Measurements from ENCODE around the gene PKM. TPM values are rescaled to one million over a fixed set of nuclear protein-coding genes. Genes with fewer than 3 reads are reported as not detected.

The PKM gene
- total RNA-seq, 1 experiment from 2014 or later, result 858 TPM

DNA sequence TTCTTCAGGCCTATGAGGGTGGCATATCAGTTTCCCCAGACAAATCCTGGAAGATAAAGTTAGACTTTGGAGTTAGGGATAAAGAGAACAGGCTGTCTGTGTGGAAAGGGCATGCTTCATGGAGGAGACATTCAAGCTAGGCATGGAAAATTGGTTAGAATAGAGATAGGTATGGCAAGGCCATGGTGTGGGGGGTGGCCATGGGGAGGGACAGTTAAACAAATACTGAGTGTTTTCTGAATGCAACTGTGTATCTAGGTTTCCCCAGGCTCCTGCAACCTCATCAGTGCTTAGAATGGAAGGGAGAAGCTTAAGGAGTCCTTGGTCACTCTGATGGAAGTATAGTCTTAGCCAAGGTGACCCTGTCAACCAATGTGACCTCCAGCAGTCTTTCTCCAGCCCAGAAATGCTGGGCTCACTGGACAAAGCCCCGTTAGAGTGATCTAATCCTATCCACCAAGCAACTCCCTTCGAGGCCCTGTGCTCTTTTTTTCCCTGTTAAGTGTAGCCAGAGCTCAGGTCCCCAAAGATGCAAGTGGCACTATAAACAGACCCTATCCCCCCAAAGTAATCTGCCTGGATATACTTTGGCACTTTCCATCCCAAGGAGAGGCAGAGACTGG lies 5.5 kb upstream of the PKM start:
- DNase-seq (ENCODE audit: extremely low read depth, low read depth), result no peak

DNA sequence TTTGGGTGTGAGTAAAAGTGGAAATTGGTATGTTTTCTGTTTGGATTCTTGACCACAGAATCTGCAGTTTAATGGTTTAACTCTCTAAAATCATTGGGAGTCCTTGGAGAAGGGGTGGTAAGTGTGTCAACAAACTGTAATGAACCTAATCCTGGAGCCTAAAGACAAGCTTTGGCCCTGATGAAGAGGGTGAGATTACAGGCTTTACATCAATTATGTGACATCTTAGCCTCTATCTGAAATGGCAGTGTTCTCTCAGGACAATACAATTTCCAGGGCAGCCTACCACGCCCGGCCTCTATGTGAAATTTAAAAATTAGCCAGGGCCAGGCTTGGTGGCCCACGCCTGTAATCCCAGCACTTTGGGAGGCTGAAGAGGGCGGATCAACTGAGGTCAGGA lies 4.3 kb upstream of the PKM start:
- no peak for DNase-seq (ENCODE audit: extremely low read depth, low read depth)

DNA sequence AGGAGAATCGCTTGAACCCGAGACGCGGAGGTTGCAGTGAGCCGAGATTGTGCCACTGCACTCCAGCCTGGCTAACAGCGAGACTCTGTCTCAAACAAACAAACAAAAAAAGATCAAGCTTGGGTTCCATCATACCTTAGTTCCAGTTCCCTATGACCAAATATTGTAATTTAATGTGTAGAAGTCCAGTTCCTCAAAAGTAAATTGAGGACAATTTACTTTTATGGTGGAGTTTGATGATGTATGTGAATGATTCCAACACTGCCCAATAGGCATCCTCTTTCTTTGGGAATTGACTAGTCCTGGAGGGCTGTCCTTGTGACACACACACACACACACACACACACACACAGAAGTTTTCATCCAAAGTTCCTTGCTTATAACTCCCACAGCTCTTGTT lies 2.8 kb upstream of the PKM start:
- DNase-seq (ENCODE audit: extremely low read depth, low read depth), result no peak

DNA sequence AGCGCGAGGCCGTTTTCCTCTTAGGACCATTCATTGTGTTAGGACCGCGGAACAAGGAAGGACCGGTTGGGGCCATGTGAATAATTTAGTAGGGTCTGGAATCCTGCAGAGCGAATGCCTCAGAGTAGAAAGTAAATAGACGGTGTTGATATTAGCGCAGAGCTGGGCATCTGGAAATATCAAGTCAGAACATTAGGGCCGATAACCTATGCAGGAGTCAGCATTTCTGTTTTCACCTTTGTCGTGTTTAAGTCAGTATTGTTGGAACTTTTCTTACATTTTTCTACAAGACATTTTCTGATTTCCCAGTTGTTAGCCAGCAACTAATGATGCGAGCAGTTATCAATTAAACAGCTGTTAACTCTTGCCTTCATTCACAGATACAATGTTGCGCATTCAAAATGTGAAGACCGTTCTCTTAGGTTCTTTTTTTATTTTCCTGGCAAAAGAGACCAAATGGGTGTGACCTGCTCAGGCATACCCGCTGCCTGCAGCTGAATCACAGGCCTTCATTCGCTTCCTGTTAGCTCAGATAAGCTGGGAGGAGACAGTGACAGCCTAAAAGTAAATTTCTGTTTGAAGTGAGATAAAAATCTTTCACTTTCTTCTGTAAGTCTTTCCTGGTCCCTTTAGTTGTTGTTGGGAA lies 966 bp upstream of the PKM start:
- no peak for DNase-seq (ENCODE audit: extremely low read depth, low read depth)

DNA sequence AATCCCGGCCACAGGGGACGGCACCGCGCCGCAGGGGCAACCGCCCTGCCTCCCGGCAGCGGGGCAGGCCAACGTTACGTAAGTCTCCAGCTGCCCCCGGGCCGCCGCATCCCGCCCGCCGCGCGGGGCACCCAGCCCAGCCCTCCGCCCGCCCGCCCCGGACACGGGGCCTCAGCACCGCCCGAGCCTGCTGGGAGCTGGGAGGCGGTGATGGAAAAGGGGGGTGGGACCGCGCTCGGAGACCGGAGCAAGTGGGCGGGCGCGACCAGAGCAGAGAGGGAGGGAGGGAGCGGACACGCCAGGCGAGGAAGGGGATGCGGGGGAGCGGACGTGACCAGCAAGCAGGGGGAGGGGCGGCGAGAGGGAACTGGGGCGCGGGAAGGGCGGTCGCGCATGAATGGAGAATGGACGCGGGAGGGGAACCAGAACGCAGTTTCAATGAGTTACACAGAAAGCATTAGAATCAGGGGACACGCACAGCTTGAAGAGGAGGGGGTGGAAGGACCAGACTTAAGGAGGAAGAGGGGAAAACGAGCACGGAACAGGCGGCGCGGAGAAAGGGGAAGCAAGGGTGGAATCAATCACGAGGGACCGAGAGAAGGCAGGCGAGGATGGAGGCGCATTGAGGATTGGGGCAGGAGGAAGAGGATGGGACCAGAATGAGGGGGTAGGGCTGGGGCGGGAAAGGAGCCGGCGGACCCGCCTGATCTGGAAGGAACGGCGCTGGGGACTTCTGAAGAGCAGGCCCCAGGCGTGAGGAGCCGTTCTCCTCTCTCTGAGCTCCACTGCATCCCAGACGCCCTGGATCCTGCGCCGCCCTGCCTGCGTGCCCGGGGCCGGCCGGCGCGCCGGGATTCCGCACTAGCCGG lies 559 bp downstream of the PKM start:
- DNase-seq (ENCODE audit: extremely low read depth, low read depth), result peak; percentile 80

DNA sequence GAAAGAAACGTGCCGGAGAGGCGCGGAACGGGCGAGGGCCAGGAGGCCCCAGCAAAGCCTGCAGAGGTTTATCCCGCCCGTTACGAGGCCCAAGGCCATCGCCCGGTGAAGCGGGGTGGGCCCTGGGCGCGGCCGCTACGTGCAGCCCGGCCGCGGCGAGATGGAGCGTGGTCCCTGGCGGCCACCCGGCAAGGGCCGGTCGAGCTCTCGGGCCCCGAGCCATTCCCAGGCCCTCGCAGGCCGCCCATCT lies 1.1 kb downstream of the PKM start:
- no peak for DNase-seq (ENCODE audit: extremely low read depth, low read depth)

DNA sequence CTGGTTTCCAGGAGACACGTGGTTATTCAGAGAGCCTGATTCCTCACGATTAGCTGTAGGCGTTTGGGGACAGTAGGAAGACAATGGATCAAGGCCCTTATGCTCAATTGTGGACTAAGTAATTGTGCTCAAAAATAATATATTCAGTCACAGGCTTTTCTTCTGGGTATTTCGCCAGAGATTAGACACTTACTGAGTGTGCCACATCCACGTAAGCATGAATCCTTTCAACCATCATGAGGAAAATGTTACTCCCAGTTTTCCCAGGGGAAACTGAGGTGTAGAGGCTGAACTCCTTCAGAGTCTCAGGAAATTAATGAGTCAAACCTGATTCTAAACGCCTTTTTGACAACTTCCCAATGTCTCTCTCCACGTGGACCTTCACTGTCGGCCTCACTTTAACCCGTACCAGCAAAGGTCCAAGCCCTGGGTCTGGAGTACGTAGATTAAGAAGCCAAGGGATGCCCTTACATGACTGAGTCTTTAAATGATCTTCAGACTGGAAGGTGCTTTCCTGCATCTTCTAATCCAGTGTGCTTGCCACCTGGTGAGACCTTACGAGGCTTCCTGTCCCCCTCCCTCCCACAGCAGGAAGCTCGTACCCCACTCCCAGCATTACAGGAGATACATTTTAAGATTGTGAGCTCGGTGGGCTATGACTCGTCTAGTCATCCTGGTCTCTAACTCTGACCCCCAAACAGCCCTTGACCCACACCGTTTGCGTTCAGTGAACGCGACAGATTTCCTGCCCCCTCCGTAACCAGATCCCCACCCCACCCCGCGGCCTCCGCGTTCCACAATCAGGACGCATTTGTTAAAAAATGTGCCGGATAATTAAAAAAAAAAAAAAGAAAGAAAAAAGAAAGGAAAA lies 1.7 kb downstream of the PKM start:
- no peak for DNase-seq (ENCODE audit: extremely low read depth, low read depth)

DNA sequence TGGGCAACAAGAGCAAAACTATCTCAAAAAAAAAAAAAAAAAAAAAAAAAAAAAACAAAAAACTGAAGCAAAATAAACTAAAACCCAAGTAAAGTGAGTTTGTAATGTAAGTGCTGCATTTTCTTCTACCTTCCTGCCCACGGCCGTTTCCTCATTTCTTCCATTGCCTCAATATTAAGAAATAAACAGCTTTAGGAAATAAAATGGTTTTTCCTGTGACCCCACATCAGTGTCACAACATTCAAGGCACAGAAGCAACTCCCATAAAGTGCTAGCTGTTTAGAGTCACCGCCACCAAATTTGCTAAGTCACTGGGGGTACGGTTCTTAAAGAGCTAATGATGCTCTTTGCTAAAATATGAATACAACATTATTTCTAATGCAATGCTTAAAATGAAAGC lies 3.3 kb downstream of the PKM start:
- no peak for DNase-seq (ENCODE audit: extremely low read depth, low read depth)

DNA sequence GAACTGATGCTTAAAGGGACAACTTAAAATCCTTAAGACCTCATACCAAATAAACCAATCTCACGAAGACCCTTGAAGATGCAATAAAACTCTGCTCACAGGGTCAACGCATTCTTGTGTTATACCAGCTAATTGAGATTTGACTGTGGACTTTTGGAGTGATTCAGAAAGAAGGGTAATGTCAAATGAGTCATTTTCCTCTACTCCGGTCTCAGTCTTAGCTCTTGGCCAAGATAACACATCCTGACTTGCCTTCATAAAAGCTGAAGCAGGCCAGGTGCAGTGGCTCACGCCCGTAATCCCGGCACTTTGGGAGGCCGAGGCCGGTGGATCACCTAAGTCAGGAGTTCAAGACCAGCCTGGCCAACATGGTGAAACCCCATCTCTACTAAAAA lies 3.8 kb downstream of the PKM start:
- DNase-seq (ENCODE audit: extremely low read depth, low read depth), result peak; percentile 56

DNA sequence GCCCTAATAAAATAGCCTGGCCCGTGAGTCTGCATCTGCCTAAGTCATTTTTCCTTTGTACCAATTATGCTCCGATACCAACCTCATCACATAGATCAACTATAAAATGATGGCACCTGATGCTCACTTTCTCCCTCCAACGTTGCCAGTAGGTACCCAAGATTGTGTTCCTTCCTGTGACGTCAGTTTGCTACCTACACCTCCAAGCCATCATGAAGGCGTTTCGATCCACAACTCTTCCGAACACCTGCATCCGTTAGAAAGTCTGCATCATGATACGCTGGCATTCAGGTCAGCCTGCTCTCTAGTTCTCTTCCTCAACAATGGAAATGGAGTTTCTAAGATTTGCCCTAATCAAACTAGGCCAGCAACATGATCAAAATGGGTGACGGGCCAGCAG lies 7.7 kb downstream of the PKM start:
- no peak for DNase-seq (ENCODE audit: extremely low read depth, low read depth)

DNA sequence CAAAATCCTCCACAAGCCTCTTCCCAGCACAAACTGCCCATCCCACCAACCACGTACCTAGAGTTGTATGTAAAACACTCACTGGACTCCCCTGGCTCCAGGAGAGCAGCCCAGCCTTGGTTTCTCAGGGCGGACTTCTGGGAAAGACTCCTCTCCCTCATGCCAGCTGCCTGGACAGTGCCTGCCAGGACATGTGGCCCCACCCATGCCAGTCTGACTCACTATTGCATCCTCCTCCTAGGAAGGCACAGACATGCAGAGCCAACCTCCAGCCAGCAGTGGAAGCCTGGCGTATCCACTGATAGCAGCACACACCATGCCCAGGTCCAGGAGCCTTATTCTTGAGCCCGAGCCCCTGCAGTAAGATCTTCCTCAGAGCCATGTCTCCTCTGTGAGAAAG lies 8.6 kb downstream of the PKM start:
- DNase-seq (ENCODE audit: extremely low read depth, low read depth), result peak; percentile 78

DNA sequence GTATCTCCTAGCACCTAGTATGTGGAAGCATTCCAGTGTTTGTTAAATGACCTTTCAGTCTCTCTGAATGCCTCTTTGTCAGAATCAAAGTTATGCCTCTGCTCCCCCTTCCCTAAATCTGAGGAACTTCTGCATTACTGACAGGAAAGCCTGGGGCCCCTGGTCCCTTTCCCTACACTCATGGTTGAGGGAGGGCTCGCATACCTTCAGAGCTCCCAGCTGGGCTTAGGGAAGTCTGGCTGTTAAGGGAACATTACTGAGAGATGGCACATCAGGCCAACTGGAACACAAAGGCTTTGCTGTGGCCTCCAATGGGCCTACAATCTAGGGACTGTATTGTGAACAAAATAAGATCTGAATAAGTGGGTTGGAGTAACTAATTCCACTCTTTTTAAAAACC lies 10.3 kb downstream of the PKM start:
- DNase-seq (ENCODE audit: extremely low read depth, low read depth), result no peak

DNA sequence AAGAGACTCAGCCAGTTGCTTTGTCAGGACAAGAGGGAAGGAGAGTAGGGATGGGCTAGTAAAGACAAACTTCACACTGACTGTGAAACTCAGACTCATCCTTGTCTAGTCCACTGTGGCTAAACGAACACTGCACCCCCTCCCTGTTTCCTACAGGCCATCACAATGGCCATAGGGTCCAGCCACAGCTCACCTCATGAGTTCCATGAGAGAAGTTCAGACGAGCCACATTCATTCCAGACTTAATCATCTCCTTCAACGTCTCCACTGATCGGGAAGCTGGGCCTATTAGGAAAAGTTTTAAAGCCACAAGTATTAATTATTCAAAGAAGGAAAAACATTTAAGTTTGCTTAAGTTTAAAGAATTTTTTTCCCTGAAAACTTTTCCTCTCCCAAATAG lies 13.8 kb downstream of the PKM start:
- DNase-seq (ENCODE audit: extremely low read depth, low read depth), result no peak

DNA sequence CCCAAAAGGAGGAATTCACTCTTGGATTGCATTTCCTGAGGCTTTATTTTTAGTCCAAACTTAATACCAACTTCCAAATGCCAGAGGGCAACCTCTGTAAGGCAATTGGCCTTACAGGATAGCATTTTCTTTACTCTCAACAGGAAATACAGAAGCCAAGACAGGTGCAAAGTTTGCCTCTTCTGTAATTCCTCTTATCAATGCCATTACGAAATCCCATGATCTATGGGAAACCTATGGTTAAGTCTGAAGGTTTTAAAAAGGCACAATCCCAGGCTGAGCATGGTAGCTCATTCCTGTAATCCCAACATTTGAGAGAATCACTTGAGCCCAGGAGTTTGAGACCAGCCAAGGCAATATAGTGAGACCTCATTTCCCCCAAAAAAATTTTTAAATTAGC lies 14.9 kb downstream of the PKM start:
- no peak for DNase-seq (ENCODE audit: extremely low read depth, low read depth)

DNA sequence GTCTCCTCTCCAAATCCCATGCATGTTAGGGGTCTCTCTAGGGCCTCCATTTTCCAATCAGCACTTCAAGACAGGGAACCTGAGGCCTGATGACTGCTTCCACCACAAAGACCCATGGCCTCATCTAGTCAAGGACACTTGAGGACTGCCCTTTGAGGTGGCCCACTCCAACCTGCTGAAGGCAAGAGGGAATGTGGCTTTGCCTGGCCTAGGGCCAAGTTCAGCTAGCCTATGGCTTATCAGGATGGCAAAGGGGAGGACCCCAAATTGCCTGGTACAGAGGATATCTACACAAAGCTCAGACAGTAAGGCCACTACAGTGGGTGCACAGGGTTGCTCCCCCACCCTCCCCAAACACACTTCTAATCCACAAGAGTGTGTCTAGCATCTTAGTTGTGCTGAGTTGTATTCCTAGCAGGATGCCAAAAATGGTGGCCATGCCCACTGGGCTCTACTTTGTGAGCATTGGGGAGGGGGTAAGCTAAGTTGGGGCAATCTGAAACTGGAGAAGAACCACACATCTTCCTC lies 23.4 kb downstream of the PKM start:
- DNase-seq (ENCODE audit: extremely low read depth, low read depth), result no peak

DNA sequence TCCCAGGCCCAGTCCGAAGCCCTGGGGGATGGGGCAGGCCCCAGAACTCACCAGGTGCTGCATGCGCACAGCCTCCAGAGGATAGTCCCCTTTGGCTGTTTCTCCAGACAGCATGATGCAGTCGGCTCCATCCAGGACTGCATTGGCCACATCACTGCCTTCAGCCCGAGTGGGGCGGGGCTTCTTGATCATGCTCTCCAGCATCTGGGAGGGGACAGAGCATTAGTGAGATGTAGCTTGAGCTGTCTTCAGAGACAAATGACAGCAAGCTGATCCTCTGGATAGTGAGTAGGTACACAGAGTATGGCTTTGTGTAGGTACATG lies 24.4 kb downstream of the PKM start:
- DNase-seq (ENCODE audit: extremely low read depth, low read depth), result no peak

DNA sequence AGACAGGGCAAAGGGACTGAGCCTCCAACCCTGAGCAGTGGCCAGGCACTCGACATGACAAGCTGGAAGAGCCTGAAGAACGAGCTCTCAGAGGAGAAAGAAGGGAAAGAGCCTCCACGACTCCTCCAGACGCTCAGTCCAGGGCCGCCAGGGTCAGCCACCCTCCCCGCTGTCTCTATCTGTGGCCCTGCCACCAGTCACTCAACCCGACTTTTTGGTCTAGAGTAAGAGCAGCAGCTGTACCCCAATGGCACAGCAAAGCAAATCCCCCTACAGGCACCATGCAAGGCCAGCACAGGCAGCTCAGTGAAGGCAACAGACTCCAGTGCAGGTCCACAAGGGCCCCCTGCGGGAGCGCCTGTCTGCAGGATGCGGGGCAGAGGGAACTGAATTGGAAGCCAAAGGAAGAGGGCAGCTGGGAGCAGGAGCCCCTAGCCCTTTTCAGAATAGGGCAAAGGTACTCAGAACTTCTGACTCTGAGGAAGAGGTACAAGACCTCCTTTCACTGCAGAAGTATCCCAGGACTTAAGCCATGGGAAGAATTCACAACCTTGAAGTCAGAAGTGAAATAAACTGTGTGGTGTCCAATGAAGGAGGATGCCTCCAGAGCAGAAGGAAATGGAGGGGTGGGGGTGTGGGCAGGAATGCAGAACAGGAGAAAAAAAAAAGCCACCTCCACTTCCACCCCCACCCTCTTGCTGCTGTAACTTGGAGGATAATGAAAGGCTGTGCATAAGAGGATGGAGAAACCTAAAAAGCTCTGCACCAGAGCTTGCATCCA lies 24.9 kb downstream of the PKM start:
- no peak for DNase-seq (ENCODE audit: extremely low read depth, low read depth)

DNA sequence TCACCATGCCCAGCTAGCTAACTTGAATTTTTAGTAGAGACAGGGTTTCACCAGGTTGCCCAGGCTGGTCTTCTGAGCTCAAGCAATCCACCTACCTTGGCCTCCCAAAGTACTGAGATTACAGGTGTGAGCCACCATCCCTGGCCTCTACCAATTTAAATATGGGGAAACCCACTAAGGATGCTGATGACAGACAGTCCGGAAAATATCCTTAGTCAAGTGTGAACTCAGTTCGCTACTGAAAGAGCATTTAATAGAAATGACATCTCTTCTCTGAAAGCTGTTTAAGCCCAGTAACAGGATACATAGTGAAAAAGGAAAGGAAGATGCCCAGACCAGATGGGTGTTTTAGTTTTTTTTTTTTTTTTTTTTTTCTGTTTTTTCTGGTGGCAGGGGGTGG lies 25.7 kb downstream of the PKM start:
- DNase-seq (ENCODE audit: extremely low read depth, low read depth), result no peak

DNA sequence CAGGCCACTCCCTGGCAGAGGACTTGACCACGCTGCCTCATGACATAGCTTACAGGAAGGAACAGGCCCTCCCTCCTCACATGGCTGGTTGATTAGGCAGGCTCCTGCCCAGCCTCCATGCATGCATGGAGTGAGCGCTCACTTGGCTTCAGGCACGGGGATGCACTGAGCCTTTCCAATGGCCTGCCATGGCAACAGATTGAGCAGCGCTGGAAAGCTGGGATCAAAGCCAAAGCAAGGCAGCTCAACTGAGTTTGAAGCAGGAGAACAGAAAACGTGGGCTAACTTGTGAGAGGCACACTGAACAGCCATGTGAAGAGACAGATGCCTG lies 27.5 kb downstream of the PKM start:
- DNase-seq (ENCODE audit: extremely low read depth, low read depth), result no peak

DNA sequence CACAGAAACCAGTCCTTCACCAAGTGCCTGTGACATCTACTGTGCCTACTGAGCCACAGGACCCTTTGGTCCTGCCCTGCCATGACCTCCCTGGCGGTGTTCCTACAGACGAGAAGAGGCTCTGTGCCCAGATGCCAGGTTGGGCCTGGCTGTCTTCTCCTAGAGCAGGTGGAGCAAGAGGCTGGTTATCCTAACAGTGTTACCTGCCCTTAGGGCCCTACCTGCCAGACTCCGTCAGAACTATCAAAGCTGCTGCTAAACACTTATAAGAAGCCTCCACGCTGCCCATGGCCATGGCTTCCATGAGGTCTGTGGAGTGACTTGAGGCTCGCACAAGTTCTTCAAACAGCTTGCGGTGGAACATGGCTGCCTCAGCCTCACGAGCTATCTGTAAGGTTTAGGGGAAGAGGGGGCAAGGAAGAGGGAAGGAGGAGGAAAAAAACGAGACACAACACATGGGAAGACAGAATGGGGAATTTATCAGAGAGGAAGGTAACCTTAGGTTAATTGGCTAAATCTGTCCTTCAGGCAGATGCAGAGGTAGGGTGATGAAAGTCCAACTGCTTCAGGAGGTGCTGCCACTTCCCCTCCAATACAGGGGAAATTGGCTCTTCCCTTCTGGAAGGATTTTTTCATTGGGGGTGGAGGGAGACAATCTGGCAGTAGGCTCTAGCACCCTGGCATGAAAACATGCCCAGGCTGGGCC lies 28.0 kb downstream of the PKM start:
- no peak for DNase-seq (ENCODE audit: extremely low read depth, low read depth)

Data from NCI-H460 (cell line).